GM21529 (cell line): Measurements from ENCODE around the gene VCPKMT.
"Not testable (repeated sequence)": the region's sequence is repeated elsewhere in the genome, so short reads cannot be mapped to it uniquely, and the experiment has no call there.

Source experiments
- ATAC-seq: cut with Tn5 transposase; IDR thresholded peaks from one replicate; pipeline ENCODE4 v1.9.1; 2021; ENCODE audit not compliant: unreplicated experiment

Gene VCPKMT

DNA sequence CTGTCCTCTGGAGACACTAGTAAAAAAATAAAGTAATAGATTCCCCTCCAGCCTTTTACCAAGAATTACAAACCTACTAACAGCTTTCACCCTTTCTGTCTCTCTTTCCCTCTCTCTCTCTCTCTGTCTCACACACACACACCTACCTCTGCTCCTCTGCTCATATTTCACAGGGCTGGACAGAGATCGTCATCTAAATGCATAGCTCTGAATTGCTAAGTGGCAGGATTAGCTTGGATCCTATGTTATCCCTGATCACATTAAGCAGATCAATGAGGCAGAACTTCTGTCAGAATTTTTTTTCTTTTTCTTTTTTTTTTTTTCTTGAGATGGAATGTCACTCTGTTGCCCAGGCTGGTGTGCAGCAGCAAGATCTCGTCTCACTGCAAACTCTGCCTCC is 22.9 kb downstream of the VCPKMT start:
- no peak for ATAC-seq

DNA sequence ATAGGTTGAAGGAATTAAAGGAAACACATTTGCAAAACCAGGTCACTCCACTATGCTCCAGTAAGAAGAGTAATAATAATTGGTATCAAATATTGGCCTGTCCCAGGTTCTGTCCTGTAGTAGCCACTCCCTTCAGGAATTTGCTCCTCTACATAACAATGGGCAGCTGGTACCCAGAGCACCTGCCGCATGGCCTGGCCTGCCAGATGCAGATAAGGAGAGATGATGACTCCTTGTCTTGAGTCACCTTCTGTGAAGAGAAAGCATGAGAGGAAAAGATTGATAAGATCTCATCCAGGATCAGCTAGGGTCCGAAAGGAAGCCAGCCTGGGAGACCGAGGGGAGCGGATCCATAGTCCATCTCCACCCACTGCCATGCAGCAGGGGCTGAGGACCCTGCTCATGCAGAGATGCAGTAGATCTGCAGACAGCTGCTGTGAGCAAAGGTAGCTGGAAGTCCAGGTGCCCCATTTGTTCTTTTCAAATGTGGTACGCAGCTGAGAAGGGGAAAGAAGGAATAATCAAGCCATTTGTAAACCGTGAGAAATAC is 24.3 kb downstream of the VCPKMT start:
- no peak for ATAC-seq

DNA sequence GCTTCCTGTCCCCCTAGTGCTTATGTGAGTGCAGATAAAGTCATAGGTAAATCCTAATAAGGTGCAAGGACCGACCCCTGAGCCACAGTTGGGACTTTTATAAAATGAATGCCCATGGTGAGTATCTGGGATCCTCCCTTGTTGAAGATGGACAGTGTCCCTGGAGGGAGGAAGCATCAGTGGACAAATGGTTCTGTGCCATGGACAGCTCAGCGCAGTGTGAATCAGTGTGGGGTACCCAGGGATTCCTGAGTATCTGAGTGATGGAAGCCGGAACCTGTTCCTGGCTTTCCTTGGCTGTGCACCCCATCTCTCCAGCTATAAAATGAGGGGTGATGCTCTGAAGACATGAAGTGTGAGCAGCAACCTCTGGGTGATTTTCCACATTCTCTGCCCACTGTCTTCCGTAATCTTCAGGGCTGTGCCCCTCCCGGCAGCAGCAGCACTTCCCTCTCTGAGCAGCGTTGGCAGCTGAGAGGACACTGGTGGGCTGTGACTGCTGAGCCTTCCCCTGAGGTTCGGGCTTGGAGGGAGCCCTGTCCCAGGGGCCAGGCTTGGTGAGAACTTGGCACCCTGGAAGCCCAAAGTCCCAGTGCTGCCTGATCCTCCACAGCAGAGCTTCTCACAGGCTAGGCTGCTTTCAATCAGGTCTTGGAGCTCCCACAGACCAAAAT is 25.0 kb downstream of the VCPKMT start:
- no peak for ATAC-seq

DNA sequence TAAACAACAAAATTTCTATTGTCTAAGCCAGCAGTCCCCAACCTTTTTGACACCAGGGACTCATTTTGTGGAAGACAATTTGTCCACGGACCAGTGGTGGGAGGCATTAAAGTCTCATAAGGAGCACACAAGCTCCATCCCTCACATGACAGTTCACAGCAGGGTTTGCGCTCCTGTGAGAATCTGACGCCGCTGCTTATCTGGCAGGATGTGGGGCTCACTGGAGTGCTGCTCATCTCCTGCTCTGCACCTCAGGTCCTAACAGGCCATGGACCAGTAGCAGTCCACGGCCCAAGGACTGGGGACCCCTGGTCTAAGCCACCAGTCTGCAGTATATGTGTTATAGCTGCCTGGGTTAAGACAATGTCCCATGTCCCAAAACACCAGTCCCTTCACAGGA is 27.2 kb downstream of the VCPKMT start:
- ATAC-seq: no peak

DNA sequence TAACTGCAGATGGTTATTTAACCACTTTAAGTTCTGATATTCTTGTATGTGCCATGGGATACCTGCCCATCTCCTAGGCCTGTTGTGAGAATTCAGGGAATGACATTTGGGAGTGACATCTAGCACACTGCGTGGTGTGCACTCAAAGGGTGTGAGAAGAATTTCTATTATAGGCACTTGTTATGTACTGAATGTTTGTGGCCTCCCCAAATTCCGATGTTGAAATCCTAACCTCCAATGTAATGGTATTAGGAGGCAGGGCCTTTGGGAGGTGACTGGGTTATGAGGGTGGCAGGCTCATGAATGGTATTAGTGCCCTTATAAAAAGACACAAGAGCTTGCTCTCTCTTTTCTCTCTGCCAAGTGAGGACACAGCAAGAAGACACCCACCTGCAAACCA is 27.6 kb downstream of the VCPKMT start:
- no peak for ATAC-seq

DNA sequence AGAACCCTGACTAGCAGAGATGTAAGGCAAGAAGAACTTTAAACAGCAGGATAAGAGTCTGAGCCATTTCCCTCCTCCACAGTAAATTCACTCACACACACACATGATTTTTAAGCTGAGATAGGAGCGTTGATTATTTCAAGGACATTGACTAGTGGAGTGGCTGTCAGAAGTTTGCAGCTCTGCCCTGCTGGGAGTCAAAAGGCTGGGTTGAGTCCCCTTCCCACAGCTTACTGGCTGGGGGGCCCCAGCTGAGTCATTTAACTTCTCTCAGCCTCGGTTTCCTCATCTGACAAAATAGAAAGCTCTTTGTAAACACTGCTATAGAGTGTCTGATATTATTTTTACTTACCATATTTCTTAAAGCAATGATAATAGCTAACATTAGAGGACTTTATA is 28.3 kb downstream of the VCPKMT start:
- no peak for ATAC-seq

DNA sequence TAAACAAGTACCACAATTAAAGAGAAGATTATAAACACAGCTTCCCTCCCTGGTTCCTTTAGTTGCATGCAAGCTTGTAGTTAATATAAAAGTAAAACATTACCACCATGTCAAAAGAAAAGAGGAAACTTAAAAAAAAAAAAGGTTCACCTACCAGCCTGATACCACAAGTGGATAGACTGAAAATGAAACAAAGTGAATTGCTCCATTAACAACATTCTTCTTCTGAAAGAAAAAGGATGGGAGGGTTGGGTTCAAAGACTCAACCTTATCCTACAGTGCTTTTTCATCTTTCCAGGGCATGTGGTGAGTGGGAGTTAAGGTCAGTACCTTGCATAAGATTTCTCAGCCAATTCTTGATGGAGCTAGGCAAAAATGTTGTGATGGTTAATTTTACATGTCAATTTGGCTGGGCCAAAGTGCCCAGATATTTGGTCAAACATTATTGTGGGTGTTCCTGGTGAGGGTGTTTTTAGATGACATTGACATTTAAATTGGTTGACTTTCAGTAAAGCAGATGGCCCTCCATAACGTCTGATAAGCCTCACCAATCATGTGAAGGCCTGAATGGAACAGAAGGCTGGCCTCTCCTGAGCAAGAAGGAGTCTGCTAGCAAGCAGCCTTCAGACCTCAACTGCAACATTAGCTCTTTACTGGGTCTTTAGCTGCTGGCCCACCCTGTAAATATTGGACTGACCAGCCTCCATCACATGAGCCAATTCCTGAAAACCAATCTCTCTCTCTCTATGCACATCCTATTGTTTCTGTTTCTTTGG is 28.8 kb downstream of the VCPKMT start:
- no peak for ATAC-seq

DNA sequence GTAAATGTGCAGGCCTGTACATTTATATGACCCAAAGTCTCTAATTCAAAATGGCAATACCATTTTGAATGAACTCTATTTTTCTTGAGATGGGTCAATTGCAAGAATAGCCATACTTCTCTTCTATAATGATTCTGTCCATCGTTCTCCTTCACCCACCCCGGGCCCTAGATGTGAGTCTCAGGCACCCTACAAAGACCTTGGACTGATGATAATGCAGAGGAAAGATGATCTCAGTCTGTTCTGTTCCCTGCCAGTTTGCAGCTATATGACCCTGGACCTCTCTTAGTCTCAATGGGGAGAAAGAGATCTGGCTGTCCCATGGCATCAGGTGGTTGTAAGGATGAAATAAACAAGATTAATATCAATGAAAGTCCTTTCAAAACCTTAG is 30.1 kb downstream of the VCPKMT start:
- ATAC-seq: no peak

DNA sequence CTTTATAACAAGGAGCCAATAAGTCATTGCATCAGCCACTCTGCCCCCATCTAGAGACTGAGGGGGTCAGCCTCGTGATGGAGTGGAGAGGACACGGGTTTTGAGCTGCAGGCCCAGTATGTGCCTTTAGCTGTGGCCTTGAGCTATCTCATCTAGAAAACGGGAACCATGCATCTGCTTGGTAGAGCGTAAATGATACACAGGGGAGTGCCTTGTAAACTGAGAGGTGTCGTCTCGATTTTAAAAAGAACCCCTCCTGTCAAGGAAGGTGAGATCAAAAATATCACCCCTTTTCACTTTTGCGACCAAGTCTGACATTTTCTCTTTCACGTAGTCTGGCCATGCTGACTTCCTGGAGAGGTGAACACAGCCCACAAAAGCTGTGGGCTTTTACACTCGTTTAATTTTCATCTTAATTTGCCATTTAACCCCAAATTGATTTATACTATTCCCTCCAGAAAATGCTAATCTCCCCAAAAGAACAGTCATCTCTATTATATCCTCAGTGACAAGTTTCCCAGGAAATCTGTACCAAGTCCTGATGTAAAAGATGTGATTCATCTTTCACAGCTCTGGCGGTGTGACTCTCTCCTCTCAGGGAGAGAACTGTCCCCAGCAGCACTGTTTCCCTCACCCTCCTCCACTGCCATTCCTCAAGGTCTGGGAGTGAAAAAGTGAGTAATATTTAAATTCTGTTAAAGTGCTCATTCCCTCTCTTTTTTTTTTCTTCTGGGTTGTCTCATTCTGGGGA is 30.6 kb downstream of the VCPKMT start:
- peak; percentile 54 for ATAC-seq

DNA sequence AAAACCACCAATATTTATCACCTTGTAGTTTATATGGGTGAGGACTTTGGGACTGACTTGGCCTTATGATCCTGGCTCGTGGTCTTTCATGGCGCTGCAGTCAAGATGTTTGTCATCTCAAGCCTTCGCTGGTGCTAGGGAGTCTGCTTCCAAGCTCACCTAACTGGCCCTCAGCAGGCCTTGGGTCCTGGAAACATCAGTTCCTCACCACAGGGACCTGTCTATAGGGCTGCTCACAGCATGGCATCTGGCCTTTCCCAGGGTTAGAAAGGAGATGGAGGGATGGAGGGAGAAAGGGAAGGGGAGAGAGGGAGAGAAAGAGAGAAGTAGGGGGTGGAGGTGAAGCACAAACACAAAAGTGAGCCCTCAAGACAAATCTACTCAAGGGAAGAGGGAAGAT is 31.7 kb downstream of the VCPKMT start:
- no peak for ATAC-seq

DNA sequence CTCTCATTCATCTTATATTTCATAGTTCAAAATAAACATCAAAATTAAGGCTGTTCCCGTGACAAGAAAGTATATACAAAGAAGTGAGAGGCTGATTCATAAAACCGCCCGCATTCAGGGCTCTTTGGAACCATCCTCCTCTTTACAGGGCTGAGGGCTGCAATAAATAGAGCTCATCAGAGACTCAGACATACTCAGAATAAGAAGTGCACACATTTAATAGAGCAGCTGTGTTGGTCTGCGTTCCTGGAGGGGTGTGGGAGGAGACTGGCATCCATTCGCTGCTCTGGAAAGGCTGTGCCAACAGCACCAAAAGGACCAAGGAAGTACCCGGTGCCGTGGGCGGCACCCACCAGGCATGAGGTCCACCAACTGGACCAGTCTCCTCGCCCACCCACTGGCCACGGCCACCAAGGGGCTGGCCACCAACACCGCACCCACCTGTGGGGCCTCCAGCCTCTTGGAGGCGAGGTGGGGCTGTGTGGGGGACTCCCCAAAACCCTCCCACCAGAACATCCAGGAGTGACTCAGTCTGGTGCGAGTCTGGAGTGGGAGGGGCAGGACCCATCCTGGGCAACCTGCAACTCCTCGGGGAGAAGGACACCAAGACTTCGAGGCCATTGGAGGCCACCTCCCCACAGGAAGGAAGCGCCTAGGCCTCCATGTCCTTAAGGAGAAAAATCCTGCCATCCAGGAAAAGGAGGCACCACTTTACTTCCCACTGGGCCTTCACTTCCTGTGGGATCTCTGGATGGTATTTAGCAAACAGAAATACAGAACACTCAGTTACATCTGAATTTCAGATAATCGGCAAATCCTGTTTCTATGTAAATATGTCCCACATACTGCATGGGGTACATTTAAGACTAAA is 32.7 kb downstream of the VCPKMT start:
- ATAC-seq: peak; percentile 38

DNA sequence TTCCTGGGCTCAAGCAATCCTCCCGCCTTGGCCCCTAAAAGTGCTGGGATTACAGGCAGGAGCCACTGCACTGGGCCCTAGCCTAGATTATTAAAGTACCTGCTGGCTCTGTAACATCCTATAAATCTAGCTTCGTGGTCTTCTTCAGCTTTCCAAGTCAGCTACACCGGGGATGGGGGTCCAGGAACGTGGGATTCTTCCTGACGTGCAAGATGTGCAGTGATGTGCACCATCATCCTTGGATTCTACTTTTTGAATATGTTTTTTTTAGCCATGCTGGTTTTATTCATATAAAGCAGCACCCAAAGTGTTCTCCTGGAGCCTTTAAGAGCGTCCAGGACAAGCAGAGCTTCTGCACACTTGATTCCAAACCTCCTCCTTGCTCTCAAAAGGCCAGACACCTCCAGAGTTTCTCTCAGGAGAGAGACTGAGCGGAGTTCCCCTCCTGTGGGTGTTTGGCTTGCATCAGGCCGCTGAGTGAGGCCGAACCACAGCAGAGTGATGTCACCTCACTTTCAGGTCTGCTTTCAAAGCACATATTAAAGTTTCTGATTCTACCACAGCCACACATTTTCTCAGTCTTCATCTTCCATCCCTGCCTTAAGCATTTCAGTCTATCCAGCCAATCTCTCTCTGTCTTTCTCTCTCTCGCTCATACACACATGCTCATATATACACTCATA is 33.4 kb downstream of the VCPKMT start:
- ATAC-seq: peak; percentile 70

DNA sequence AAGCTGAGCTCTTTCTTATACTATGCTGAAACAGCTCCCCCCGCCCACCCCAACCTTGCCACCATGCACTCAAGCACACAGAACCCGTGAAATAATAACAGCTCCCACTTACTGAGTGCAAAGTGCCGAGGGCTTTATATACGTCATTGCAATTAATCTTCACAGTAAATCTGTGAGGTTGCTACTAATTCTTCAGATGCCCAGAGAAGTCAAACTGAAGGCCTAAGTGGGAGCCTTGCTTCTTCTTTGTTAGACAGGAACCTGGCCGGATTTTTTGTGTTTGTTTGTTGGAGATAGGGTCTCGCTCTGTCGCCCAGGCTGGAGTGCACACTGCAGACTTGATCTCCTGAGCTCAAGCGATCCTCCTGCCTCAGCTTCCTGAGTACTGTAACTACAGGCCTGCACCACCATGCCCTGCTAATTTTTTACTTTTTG is 34.0 kb downstream of the VCPKMT start:
- ATAC-seq: no peak

DNA sequence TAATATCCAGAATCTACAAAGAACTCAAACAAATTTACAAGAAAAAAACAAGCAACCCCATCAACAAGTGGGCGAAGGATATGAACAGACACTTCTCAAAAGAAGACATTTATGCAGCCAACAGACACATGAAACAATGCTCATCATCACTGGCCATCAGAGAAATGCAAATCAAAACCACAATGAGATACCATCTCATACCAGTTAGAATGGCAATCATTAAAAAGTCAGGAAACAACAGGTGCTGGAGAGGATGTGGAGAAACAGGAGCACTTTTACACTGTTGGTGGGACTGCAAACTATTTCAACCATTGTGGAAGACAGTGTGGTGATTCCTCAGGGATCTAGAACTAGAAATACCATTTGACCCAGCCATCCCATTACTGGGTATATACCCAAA is 37.3 kb downstream of the VCPKMT start:
- ATAC-seq: not testable (repeated sequence)

DNA sequence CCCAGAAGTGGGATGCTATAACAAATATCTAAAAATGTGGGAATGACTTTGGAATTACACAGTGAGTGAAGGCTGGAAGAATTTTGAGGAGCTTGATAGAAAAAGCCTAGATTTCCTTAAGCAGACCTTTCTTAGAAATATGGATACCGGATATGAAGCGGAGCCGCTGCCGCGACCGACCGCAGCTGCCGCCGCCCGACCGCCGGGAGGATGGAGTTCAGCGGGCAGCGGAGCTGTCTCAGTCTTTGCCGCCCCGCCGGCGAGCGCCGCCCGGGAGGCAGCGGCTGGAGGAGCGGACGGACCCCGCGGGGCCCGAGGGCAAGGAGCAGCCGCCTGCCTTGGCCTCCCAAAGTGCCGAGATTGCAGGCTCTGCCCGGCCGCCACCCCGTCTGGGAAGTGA is 42.7 kb downstream of the VCPKMT start:
- ATAC-seq: not testable (repeated sequence)

DNA sequence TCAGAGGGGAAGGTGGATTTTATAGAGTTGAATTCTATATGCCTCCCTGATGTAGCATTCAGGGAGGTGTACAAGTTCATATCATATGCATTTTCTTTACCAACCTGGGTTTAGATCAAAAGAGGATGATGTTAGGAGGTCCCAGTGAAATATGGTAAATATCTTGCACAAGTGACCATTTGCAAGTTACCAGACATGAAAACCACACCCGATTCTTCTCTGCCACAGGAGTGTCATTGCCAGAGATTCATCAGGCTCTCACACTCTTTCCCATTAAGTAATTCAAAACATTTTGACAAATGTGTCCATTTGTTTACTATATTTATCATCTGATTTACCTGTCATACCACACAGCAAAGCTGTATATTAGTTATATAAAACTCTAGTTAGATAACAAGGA is 44.0 kb downstream of the VCPKMT start:
- no peak for ATAC-seq

DNA sequence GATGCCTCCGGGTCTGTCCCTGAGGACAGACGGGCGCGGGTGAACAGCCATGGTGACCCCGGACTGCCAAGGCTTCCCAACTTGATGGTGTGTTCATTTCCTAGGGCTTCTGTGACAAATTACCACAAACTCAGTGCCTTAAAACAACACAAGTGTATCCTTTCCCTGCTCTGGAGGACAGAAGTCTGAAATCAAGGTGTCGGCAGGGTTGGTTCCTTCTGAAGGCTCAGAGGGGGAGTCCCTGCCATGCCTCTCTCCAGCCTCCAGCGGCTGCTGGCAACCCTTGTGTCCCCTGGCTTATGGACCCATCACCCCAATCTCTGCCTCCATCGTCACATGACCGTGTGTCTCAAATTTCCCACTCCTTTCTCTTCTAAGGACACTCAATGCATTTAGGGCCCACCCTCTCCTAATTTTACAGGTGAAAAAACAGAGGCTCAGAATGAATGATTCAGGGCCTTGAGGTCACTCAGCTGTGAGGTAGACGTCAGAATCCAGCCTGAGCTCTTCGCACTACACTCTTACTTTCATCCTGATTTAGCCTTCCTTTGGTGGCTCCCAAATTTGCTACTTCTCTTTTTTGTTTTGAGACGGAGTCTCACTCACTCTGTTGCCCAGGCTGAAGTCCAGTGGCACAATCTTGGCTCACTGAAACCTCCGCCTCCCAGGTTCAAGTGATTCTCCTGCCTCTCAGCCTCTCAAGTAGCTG is 45.4 kb downstream of the VCPKMT start:
- ATAC-seq: no peak

DNA sequence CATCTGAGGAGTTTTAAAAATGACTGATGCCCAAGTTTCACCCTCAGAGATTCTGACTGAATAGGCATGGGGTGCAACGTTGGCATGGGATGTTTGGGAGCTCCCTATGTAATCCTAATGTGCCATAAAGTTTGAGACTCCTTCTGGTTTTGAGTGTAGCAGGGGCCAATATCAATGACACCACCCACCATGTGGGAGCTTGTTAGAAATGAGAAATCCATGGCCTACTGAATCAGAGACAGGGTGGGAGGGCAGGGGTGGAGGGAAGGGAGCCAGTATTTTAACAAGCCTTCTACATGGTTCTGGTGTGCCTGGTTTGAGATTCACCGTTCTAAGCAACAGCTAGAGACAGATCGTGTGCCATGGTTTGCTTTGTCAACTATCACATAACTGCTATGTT is 46.1 kb downstream of the VCPKMT start:
- ATAC-seq: no peak

DNA sequence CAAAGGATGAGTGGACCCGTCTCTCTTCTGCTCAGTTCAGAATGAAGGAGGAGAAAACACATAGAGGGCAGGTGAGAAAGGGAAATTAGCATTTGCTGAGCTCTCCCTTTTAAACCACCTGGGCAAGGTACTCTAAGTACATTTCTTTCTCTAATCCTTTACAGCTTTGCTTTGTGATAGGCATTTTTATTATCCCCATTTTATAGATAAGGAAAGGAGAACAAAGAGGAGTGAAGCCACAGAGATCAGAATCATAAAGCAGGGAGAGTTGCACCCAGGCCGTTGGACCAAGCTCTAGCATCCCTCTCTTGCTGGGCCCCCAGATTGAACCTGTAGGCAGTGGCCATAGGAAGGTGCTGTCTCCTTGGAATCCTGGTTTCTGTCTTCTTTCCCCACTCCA is 47.0 kb downstream of the VCPKMT start:
- no peak for ATAC-seq

DNA sequence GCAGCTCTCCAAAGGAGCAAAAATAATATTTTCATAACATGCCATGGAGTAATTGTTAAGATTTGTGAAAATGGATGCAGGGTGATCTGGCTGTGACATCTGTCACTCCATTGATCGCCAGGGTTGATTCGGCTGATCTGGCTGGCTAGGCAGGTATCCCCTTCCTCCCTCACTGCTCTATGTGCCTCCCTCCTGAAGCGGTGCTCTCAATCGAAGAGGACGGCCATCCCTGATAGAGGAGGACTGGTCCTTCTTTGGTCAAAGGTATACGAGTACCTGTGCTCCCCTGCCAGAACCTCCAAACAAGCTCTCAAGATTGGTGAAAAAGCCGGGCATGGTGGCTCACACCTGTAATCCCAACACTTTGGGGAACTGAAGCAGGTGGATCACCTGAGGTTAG is 47.9 kb downstream of the VCPKMT start:
- no peak for ATAC-seq
